HepG2 (cell line): ENCODE measurements around the gene TBC1D22A. TPM values are rescaled to one million over a fixed set of nuclear protein-coding genes. Genes with fewer than 3 reads are reported as not detected.

ENCODE experiments used
- KIAA2018 ChIP-seq: sonication (generic); formaldehyde crosslinking; IDR thresholded peaks from 2 replicates; pipeline ENCODE4 v1.5.0; 2020; ENCODE audit warnings: mild to moderate bottlenecking, missing genetic modification reagents, borderline replicate concordance
- ZBTB21 ChIP-seq: sonication (generic); formaldehyde crosslinking; IDR thresholded peaks from 2 replicates; pipeline ENCODE4 v1.4.0; 2020; ENCODE audit warnings: missing genetic modification reagents
- ZFP36 ChIP-seq: fragments of 150-350 bp; IDR thresholded peaks from 2 replicates; pipeline ENCODE4 v1.6.1; 2018; ENCODE audit warnings: borderline replicate concordance, low read length, low read depth; ENCODE audit not compliant: partially characterized antibody
- ZNF10 ChIP-seq: sonication (generic); formaldehyde crosslinking; IDR thresholded peaks from 2 replicates; pipeline ENCODE4 v1.4.0; 2020; ENCODE audit warnings: mild to moderate bottlenecking, low read depth, missing genetic modification reagents, borderline replicate concordance
- ZNF563 ChIP-seq: sonication (generic); formaldehyde crosslinking; IDR thresholded peaks from 2 replicates; pipeline ENCODE4 v1.8.0; 2022; ENCODE audit warnings: mild to moderate bottlenecking, moderate library complexity, missing genetic modification reagents
- polyA plus RNA-seq, 8 experiments: library from polyadenylated mRNA; depleted of rRNA in 3 of 8; stranded (reverse) in 7 of 8; unstranded in 1 of 8; fragments of >200 nt; fragmentation: Illumina TruSeq in 4 of 8; extraction: Trizol in 4 of 8; gene quantifications; 2 replicates each; pipeline versions ENCODE4 v1.2.1 to v1.2.3, GENCODE V29; 2011 to 2016; ENCODE audit warnings: low read depth in 4 of 8, missing spikeins in 1 of 8, mixed read lengths in 1 of 8; ENCODE audit not compliant: insufficient read depth in 1 of 8
- total RNA-seq, 5 experiments: library from RNA; depleted of rRNA; stranded (reverse); fragments of >200 nt; fragmentation: Illumina TruSeq; extraction: Trizol; gene quantifications; 2 replicates each; pipeline ENCODE4 v1.2.3, GENCODE V29; 2016; ENCODE audit warnings: low read depth in 1 of 5

Gene TBC1D22A
- total and polyA plus RNA-seq, 2 of the 13 experiments (the other 11 are each of a cell fraction or from before 2014, with no cell fraction given): 17.3 to 18.0 TPM

DNA sequence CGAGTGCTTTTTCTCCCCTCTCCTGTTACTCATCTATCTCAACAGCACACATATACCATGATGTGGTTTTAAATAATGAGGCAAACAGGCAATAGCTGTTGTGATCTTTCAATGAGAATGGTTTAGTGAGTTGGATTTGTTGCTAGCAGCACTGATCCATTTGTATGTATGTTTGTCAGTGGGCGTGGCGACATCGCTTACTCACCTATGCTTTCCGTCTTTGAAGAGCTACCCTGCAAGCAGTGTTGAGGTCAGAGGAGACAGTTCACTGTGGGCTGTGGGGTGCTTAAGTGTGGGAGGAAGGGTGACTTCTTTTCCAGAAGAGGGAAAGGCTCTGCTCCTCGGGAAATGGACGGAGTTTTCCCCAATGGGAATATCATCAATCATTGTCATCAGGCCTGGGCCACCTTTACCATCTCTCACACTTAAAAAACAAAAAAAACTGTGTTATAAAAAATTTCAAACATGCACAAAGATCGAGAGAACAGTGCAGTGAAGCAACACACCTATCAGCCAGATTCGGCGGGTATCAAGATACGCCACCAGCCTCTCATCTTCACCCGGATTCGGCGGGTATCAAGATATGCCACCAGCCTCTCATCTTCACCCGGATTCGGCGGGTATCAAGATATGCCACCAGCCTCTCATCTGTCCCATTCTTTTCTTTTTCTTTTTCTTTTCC lies 83.8 kb downstream of the TBC1D22A start (continued):
- TF ChIP-seq KIAA2018 (CRISPR knock-in tag): no peak
- TF ChIP-seq ZNF563 (CRISPR knock-in tag): no peak
- TF ChIP-seq ZBTB21: no peak
- TF ChIP-seq ZNF10 (CRISPR knock-in tag): no peak
- TF ChIP-seq ZFP36: no peak
